Stromal cell of bone marrow (primary cell): ENCODE results near the gene PRSS37.
"Not testable (repeated sequence)": the region's sequence is repeated elsewhere in the genome, so short reads cannot be mapped to it uniquely, and the experiment has no call there.

Experiments
- DNase-seq: peaks from one replicate; pipeline ENCODE4 v3.0.0-alpha.2; 2012; ENCODE audit warnings: low read depth

Gene PRSS37, protein sequence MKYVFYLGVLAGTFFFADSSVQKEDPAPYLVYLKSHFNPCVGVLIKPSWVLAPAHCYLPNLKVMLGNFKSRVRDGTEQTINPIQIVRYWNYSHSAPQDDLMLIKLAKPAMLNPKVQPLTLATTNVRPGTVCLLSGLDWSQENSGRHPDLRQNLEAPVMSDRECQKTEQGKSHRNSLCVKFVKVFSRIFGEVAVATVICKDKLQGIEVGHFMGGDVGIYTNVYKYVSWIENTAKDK

DNA sequence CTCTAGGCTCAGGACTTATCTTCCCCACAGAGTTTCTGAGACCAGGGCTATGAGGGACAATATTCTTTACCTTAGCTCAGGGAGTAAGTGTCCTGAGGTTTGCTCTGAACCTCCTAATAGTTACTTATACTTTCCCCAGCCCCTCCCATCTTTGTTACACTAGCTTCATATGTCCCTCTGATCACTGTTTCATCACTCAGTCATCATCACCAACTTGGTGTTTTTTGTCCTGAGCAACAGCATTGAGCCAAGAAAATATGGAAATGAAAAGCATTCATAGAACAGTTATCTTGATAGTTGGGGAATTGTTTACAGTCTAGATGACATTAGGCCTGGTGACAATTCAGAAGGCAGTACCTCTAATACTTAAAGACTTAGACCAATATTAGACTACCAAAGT is at the start of gene PRSS37:
TSS of gene PRSS37 (minus strand) at position 101 of the 400 bp plus-strand sequence. CDS start 436 bp downstream, outside the sequence.
- no peak for DNase-seq

DNA sequence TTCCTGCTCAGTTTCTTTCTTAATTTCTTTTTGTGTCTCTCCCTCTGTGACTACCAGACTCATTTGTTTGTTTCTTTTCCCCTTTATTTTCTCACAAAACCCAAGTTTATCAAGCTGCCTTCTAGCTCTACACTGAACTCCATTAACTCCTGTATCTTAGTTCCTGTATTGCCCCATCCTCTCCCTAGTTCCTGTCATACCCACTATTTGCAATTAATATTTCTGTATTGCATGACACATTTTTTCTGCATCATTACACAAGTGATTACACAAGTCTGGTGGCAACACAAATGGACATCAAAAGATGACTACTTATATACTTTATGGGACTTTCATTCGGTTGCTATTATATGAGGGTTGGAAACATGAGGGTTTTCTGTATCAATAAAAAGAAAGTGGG is 48.0 kb upstream of the PRSS37 start:
- DNase-seq: no peak

DNA sequence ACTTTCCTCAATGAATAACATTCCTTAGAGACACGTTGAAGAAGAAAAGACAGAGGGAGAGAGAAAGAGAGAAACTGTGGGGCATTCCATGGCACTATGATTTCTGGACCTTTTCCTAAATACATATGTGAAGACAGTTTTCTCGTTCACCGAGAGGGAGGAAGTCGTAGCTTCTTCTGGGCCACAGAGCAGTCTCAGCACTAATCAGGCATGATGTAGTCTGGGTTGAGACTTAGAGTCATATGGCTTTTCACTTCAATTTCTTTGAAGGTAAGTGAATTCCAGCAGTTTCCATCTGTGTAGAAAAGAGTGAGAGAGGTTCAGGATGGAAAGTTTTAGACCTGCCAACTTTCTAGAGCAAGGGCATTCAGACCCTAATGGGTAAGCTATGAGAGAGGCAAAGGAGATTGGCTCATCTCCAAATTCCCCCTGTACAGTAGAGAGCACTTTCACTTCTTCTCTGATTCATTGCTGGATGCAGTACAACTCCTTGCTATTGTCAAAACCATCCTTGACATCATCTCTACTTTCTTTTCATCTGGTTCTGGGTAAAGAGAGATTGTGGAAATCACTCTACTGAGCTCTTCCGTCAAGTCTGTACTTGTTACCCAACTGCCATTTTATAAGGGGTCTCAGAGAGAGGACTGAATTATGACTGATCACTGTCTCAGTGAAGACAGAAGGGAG is 43.4 kb upstream of the PRSS37 start:
- DNase-seq: no peak

DNA sequence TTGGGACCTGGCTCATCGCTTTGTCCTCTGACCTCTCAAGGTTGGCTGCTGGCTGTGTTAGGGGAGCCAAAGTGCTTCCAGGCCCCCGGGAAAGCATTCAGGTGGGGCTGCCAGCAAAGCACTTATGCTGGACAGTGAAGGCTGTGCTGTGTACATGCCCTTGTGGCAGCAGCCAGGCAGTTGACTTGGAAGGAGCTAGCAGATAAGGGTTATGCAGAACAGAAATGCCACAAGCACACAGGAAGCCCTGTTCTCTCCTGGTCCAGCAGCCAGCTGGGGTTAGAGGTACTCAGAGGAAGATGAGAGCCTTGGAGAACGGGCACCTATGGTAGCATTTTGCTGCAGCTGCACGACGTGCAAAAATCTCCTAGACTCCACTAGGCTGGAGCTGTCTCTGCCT is 39.7 kb upstream of the PRSS37 start:
- no peak for DNase-seq

DNA sequence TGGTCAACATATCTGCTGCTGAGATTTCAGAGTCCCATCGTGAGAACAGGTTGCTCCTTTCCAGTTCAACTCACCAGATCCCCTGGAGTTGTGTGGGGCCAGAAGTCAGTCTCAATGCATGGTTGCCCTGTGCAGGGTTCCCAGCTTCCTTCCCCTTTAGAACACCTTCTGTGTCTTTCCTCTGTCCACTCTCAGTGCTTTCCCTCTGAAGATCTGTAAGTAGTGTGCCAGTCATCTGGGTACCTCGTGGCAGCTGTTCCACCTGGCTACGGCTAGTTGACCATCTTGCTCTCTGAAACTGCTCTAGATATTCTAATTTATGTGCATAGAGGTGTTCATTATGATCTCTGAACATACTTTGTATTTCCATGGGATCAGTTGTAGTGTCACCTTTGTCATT is 36.1 kb upstream of the PRSS37 start:
- no peak for DNase-seq

DNA sequence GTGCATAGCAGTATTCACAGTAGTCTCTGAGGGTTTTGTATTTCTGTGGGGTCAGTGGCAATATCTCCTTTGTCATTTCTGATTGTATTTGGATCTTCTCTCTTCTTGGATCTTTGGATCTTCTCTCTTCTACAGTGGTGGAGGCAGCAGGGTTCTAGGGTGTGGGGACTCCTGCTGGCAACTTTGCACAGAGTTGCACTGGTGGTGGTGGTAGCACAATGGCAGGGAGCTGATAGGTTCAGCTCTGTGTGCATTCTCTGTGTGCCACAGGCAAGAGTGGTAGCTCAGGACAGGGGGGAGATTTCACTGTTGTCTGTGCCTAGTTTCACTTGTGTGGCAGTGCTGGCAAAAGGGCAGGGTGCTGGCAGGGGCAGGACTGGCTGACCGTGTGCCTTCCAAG is 35.1 kb upstream of the PRSS37 start:
- no peak for DNase-seq

DNA sequence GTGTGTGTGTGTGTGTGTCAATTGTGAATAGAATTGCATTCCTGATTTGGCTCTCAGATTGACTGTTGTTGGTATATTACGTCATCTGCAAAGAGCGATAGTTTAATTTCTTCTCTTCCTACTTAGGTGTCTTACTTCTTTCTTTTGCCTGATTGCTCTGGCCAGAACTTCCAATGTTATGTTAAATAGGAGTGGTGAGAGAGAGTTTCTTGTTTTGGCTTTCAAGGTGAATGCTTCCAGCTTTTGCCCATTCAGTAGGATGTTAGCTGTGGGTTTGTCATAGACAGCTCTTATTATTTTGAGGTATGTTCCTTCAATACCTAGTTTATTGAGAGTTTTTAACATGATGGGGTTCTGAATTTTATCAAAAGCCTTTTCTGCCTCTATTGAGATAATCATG is 34.2 kb upstream of the PRSS37 start:
- no peak for DNase-seq

DNA sequence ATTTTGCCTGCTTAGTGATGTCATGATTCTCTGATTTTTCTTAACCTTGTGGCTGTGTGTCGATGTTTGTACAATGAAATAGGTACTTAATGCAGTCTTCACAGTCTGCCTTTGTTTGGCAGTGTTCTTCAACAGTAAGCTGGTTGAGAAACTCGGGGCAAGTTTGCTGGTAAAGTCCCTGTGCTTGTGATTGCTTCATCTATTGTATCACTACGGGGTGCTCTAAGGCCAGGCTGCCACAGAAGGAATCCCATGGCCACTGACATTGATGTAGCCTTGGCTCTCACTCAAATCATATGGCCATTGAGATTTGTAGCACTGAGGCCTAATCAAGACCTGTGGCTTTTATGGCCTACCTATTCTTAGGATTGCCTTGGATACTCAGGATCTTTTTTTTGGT is 33.5 kb upstream of the PRSS37 start:
- DNase-seq: no peak

DNA sequence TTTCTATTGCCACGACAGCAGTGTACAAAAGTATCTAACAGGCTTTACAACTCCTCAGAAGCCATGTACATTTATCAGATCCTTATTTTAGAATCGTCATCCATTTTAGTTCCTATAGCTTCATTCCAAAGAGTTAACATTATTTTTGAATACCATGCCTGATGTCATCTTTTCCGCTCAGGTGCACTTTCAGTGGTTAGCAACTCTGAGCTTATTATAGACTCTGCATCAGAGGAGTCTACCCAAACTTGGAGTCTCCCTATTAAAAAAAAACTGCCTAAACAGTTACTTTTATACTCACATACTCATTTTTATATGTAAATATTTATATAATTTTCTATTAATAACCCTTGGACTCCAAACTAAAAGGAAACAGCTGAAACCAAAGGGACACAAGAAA is 31.6 kb upstream of the PRSS37 start:
- DNase-seq: no peak

DNA sequence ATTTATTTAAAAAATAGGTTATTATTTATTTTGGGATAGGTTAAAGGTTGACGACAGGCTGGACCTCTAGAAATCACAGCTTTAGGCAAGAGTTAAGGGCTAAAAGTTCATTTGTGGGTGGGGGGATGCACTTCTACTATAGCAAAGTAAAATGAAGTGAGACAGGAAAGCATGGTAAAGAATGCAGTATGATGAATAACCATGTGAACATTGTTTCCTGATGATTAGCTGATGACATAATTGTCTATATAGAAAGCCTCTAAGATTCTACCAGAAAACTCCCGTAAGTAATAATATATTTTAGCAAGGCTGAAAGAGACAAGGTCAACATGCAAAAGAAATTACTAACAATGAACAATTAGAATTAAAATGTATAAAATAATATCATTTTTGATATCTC is 25.7 kb upstream of the PRSS37 start:
- no peak for DNase-seq

DNA sequence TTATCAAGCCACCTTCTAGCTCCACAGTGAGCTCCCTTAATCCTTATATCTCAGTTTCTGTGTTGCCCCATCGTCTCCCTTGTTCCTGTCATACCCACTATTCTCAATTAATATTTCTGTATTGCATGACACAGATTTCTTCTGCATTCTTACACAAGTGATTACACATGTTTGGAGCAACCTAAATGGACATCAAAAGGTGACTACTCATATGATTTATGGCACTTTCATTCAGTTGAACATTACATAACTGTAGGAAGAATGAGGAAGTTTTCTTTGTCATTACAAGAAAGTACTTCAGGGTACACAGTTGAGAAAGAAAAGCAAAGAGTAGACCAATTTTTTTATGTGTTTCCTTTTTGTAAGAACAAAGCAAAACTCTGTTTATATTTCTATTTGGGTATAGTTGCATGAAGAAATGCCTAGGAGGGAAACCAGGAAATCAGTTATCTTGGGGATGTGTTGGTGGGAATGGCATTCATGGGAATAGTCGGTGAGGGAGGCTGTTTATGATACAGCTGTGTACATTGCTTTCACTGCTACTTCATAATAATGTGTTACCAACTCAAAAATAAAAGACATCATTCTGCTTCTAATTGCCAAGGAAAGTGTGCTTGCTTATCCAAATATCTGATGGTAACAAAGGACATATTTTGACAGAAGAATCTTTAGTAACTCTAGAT is 23.6 kb upstream of the PRSS37 start:
- DNase-seq: no peak

DNA sequence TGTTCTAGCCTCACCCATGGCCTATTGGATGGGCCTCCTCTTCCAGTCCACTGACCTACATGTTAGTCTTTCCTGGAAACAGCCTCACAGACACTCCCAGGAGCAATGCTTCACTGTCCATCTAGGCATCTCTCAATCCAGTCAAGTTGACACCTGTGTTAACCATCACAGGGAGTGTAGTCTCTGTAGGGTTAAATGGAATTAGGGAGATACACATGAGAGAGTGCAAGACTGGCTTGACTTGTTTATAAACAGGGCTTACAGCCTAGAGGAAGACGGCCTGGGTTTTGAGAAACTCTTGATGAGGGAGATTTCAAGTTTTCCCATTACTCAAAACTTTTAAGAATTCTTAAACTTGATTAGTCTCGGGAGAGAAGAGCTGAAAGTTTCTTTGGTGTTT is 18.9 kb upstream of the PRSS37 start:
- DNase-seq: no peak

DNA sequence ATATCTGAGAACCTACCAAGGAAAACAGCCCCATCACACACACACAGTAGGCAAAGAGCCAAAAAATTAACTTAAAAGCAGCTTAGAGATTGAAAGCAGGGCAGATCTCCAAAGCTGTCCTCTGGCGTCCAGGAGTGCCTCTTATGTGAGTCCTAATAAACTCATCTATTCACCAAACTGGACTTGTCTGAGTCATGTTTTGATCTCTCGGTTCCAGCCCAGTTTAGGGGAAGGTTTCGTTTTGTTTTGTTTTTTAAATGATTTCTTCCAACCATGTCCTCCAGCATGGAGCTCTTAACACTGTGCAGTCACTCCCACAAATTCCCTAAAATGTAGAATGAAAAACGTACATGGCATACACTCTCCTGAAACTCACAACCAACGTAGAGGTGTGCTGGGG is 6.7 kb upstream of the PRSS37 start:
- DNase-seq: no peak

DNA sequence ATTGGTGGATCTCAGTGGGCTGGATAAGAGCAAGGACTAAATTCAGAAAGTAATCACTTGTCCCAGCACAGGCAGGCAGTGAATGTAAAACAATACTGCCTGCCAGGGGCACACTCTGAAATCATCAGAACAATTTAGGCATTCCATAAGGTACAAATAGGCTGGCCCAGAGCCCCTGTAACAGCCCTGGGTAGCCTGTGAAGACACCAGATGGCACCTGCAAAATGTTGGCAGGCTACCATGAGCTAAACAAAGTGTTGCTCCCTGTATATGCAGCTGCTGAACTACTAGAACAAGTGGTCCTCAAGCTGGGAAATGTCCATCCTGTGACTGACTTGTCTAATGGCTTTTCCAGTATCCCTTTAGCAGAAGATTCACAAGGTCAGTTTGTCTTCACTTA is 3.0 kb upstream of the PRSS37 start:
- no peak for DNase-seq

DNA sequence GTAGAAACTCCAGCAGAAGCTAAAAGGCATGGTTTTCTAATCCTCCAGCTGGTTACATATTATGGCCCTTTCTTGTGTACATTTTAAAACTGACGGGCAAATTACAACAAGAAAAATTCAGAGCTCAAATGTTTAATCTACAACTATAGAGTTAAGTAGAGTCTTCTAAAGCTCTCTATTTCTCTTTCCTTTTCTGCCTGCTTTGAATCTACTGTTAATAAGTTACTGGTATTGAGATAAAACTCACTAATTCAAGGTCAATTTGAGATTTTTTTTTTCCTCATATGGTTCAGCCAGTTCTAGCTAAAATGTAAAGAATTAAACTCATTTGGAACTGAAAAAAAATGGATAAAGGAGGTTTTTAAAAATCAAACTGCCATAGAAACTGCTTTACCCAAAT is 1.6 kb upstream of the PRSS37 start:
- DNase-seq: no peak

DNA sequence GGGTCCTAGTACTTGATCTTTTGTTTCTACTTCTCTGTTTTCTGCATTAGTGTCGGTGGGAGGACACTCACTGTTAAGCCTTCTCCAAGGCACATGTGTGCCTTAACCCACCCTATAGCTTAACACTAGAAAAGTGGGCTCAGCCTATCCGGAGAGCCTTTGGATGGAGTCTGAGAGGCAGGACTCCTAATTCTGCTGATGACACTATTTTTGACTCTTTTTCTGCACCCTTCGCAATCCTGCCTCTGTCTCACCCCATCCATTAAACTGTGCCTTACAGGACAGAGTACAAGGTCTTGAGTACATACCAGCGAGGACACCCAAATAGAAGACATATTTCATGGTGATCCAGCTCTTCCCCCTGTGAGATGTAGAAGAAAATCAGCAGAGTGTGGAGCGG is 577 bp downstream of the PRSS37 start:
- DNase-seq: no peak

DNA sequence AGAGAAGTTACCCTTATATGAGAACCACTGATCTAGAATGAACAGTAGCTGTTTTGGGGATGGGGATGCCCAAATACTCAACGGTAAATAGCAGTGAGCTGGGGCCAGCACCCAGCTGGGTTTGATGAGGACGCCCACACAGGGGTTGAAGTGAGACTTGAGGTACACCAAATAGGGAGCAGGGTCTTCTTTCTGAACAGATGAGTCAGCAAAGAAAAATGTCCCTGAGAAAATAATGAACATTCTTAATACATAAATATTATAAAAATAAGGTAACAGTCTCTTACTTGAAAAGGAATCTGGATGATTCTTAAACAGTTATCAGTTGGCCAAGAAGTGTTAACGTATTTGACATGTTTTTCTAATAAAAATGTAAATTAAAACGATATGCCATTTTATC is 2.0 kb downstream of the PRSS37 start:
- no peak for DNase-seq

DNA sequence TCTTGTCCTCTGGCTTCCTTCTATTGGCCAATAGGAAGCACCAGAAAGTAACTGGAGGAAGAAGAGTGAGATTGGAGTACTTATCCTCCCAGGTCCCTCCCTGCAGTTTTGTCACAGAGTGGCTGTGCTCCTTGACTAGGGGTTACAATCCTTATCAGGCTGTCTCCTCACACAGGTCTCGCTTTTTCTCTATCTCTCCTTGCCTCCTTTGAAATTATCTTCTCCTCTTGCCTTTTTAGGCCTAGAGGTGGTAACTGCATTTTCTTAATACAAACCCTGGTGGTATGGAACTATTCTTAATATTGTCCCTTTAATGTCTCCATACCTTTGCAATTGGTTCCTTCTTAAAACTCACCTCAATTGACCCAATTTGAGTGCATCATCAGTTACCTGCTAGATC is 2.7 kb downstream of the PRSS37 start:
- DNase-seq: no peak

DNA sequence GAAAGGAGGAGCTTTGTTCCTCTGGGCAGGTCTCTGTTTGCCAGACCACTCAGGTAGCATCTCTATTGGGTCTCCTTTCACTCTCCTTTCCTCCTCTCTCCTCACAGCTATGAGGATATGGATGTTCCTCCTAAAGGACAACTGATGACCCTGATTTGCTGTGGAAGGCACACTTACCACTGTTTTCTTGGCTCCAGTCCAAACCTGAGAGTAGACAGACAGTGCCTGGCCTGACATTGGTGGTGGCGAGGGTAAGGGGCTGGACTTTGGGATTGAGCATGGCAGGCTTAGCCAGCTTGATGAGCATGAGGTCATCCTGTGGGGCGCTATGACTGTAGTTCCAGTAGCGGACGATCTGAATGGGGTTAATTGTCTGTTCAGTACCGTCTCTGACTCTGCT is 3.6 kb downstream of the PRSS37 start:
- DNase-seq: no peak

DNA sequence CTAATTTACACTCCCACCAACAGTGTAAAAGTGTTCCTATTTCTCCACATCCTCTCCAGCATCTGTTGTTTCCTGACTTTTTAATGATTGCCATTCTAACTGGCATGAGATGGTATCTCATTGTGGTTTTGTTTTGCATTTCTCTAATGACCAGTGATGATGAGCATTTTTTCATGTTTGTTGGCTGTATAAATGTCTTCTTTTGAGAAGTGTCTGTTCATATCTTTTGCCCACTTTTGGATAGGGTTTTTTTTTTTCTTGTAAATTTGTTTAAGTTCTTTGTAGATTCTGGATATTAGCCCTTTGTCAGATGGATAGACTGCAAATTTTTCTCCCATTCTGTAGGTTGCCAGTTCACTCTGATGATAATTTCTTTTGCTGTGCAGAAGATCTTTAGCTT is 18.9 kb downstream of the PRSS37 start:
- not testable (repeated sequence) for DNase-seq

DNA sequence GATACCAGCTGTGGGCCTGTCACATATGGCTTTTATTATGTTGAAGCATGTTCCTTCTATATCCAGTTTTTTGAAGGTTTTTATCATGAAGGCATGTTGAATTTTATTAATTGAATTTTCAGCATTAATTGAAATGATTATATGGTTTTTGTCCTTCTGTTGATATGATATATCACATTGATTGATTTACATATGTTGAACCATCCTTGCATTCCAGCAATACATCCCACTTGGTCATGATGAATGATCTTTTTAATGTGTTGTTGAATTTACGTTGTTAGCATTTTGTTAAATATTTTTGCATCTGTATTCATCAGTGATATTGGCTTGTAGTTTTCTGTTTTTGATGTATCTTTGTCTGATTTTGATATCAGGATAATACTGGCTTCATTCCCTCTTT is 21.2 kb downstream of the PRSS37 start:
- DNase-seq: no peak

DNA sequence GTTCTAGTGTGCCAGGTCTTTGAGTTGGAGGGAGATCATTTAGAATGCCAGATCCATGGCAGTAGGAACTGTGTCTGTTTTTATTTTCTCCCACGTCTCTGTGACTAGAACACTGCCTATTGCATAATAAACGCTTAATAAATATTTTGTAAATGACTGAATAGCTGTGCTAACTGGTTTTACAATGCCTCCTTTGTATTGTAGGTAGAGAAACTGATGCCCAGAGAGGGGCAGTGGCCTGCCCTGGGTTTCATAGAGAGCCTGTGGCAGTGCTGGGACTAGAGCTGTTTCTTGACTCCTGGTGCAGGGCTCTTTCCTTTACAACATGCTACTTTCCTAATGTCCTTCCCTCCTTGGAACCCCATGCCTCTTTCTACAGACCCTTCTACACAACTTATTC is 48.8 kb downstream of the PRSS37 start:
- no peak for DNase-seq

DNA sequence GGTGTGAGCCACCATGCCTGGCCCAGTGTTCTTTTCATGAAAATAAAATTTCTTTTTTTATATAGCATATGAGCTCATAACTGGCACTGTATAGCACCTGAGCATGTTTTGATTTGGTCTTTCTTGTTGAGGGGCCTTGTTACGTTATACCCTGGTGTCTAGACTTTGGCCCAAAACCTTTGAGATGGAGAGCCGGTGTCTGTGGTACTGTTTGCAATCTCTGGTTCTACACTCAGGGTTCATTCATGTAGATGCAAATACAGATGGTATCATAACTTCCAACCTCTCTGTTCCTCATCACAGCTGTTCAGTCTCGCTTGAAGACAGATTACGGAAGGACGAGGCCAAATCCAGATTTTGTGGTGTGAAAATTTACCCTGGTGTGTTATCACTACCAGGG is 51.4 kb downstream of the PRSS37 start, which contains the start of gene TAS2R5:
TSS of gene TAS2R5 (plus strand) at position 301 of the 400 bp plus-strand sequence. CDS start 145 bp downstream, outside the sequence.
- no peak for DNase-seq
